NCI-H128 (cell line): ENCODE measurements around the gene TLE3.
A peak's percentile ranks its signal among the peaks of the same experiment; 100 is the strongest.

Source experiments
- DNase-seq: peaks from one replicate; lab custom pipeline; 2025; ENCODE audit not compliant: unreplicated experiment; lab: John Stamatoyannopoulos, UW

Gene TLE3

DNA sequence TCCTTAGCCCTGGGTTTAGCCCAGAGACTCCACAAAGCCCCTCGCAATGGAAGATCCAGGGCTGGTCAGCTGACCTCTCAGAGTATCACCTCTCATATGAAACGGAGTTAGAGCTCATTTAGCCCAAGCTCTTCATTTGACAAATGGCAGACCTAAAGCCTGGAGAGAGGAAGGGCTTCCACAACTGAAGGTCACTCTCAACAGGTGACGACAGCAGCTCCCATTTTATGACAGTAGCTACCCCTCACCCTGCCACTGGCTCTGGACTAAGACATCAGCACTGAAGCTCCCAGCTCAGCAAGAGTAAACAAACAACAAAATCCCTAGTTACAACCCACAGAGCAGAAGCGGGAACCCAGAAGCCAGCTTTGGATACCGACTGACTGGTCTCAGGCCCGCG, 33.7 kb downstream of the TLE3 start:
- DNase-seq: no peak

DNA sequence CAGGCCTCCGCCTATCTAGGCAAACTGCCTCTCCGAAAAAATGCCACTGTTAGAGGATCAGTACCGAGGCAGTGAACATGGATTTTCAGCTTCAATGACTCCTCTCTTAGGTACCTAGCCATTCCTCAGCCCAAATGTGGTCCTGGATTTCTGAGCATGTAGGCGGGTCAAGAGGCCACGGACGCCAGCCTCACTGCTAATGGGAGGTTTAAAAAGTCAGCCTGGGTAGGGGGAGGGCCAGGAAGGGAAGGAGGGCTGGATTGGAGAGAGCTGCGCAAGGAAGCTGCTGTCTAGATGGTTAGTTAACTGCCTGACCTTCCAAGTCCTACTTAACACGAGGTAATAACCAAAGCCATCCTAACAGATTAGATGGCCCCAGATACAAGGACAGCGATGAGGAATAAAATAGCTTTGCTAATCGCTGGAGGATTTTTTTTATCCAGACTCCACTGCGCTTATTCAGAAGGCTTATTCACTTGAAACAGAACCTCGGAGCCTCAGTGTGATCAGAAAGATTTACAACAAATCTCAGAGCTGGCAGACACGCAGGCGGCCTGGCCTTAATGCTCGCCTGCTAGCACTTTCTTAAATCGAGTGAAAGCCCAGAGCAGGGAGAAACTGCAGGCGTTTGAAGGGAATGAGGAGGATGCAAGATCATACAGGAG, 34.3 kb downstream of the TLE3 start:
- DNase-seq: no peak

DNA sequence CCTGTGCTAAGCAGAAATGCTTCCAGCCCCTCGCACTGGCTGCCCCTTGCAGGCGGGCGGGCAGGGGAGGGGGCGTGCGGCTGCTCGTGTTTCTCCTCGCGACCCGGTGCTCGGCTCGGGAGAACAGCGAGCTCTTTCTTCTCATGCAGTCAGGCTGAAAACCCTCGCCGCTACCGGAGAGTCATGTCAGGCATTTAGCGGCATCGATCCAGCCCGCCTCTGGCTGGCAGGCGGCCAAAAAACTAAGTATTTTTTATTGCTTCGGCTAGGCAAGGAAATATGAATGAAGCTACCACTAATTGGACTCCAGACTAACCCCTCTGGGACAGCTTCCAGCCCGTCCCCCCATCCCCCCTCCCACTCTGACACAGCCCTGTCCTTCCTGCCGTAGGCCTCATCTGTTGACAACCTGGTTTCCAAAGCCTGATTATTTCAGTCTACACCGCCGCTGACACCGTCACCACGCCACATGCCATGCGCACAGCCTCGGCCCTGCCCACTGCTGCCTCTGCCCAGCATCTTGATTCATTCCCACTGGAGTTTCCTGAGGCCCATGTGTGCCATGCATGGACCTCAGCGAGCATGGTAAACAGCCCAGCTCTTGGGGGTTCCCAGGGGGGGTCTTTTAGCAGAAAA, 35.3 kb downstream of the TLE3 start:
- DNase-seq: peak; percentile 89

DNA sequence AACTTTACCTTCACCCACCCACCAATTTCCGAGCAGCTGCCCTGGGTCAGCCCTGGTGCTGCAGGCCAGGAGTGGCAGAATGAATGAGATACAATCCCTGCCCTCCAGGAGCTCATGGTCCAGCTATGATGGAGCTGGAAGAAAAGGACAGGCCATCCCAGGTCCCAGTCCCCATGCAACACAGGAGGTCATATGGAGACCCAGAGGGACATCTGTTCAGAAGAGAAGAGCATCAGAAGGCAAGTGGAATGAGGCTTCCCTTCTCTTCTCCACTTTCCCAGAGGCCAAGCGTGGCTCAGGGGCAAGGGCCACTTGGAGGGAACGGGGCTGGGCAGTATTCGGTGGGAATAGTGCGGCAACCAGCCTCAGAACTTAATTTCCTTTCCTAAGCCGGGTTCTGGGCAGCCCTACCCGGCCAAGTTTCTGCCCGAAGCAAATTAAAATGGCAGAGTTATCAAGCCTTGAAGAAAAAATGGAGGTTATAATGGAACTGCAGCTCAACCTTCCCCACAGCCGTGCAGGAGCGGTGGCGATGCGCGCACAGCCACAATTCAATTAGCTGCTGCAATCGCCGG, 35.9 kb downstream of the TLE3 start:
- DNase-seq: no peak

DNA sequence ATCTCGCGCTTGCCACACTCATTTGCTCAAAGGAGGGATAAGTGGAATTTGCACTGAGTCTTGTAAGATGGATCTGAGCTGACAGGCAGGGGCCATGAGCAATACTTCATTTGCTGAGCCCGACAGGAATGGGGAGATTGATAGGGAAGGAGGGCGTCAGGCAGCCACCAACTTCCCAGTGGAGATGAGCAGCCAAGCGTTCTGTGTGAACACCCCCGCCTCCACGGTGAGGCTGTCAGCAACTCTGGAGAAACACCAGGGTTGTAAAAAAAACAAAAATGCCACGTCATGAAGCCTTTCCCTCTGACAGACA, 36.8 kb downstream of the TLE3 start:
- no peak for DNase-seq

DNA sequence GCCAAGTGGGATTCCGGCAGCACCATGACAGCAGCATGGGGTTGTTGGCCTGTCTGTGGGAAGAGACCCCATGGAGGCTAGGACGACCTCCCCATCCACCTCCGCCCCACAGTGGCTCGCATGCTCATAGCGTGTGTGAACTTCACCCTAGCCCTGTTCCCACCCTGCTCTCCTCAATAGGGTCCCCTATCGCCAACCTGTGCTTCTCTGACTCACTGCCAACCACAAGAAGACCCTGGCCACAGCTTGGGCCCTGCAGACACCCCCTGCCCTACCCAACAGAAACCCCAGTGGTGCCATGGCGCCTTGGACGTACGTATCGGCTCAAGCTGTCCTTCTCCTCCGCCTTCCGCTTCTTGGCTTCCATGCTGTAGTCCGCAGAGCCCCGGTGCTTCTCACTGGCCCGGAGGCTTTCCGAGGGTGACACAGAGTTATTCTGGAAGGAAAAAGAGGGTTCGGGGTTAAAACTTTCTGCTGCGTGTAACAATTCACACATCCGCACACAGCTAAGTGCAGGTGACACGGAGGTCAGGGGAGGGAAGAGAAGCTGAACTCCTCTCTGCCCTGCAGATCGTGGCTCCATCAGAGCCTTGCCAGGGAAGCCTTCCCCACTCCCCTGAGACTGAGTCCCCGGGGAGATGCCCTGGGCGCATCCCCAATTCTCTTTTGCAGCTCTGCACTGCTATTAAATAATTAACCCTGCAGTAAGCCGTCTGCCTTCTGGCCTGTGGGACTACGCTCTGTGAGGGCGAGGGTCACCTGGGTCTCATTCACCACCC, 37.3 kb downstream of the TLE3 start:
- no peak for DNase-seq

DNA sequence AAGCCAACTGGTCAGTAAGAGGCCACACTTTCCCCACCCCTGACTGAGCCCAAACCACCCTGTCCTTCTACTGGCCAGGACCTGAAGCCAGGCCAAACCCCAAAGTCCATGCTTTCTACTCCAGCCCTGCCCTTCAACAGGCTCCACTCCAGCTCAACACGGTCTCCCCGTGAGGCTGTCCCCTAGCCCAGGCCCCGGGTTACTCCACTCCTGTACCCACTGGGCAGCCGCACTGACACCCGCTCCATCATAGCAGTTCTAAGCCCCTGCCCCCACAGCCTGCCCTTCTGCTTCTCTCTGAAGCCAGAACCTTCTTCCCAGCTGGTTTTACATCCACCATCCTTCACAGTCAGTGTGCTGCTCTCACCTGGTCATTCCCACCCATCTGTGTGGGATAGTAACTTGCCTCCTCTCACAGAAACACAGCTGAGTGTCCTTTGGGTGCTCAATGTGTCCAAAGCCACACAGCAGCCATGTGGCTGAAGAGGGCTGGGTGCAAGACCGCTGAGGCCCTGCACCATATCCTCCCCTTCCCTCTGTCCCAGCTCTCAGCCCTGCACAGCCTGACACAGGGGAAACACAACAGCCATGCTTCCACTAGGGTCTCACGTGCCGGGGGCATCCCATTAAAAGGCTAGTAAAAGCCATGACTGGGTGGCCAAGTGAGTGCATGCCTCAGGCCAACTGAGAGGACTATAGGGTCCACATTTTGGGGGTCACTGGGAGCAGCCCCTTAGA, 38.1 kb downstream of the TLE3 start:
- no peak for DNase-seq

DNA sequence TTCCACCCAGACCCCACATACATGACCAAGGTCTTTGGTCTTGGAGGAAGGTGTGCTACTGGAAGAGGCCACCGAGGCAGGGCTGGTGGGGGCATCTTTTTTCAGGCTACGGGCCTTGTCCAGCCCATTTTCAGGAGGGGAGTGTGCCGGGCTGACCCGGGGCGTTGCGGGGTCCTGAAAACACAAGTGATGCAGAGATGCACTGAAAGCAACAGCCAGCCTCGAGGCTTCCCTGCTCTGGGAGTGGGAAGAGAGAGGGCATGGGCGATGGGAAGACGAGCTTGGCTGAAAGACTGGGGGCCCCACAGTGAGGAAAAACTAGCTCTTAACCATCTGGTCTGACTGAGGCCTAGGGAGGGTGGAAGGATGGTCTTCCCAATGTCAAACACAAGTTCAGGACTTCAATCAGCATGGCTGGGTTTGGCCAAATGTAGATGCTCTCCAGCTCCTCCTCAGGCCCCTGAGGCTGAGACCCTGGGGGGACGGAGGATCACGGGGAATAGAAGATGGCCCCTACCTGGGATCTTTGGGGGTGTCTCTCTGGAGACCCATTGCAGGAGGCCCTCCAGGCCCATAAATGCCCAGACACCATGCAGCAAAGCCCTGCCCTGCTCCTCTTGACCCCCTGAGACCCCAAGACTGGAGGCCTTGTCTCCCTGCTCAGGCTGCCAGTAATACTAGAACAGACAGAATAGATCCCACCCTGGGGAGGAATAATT, 38.9 kb downstream of the TLE3 start:
- DNase-seq: no peak

DNA sequence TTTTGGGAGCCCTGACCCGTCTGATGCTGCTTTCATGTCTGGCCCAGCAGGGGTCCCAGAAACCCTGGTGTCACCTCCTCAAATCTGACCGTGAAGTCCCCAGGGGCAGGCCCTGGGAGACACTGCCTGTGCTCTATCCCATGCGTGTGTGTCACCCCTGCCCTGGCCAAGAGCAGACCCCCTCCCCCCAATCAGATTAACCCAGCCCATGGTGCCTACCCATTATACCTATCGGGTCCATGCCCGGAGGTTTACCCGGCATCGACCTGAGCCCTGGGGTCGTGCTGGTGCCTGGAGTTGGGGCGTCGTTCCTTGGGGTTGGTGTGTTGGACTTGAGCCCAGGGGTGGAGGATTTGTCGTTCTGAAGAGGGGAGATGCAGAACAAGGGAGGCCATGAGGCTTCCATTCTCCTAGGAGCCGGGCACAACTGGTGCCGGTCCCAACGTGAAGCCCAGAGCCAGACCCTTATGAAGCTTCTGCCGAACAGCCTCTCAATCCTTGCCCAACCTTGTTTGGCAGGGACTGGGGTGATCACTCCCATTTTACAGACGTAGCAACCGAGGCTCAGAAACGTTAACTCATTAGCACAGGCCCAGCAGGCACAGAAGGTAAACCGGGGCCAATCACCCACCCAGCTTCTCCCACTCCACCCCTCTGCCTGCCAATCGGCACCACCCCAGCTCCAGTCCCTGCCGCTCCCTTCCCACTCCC, 39.6 kb downstream of the TLE3 start:
- DNase-seq: no peak

DNA sequence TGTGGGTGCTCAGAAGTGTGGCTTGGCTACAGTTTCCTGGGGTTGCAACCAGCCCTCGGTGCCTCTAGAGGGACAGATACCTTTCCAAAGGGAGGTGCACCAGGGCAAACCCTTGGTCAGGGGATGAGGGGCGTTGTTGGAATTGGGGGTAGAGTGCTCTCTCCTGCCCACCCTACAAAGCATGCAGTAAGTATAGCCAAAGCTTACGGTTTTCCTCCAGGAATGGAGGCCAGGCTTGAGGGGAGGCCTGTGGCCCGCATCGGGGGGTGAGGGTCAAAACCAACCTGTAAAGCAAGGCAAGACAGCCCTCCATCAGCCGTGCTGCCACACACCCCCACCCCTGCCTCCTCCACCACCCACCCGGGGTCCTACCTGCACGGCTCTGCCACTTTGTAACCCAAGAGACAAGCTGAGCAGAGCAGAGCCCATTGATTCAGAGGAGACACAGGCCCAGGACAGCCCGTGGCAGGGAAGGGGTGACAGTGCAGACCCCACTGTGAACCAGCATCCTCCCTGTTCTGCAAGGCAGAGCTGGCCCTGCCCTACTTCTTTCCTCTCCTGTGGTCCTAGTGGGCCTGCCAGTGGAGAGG, 41.5 kb downstream of the TLE3 start:
- no peak for DNase-seq

DNA sequence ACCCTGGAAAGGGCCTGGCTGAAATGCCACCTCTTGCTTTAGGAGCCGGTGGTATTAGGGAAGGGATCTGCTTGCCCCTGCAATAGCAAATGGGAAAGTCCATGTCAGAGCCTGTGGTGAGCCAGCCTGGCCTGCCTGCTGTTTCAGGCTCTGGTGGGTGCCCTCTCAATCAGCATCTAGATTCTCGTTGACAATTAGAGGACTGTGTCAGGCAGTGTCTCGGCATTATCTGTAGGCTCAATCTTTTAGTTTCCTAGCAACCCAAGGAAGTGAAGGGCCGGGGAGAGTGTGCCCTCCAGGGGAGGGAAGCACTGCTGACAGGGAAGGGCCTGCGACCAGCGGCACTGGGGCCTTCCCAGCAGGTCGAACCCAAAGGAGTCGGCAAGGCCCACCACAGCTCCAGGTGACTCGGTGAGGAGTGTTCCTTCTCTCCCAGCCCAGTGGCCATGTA, 42.1 kb downstream of the TLE3 start:
- DNase-seq: no peak

DNA sequence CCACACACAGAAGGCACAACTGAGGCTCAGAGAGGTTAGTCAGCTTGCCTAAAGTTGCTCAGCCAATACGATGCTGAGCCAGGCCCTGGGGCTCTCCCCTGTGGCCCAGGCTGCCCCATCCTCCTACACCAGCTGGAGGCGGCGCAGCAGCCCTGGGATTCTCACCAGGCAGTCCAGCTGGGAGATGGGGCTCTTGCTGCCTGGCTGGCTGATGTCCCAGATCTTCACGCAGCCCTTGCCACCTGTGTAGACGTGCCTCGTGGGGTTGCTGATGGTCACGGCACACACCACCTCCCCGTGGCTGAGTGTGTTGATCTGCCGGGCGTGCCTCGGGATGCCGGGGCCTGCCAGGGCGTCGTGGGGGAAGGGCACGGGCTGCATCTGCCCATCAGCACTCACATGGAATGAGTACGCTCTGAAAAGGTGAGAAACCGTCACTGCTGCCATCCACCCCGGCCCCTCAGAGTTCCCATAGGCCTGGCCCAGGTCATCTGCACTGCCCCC, 42.8 kb downstream of the TLE3 start:
- no peak for DNase-seq

DNA sequence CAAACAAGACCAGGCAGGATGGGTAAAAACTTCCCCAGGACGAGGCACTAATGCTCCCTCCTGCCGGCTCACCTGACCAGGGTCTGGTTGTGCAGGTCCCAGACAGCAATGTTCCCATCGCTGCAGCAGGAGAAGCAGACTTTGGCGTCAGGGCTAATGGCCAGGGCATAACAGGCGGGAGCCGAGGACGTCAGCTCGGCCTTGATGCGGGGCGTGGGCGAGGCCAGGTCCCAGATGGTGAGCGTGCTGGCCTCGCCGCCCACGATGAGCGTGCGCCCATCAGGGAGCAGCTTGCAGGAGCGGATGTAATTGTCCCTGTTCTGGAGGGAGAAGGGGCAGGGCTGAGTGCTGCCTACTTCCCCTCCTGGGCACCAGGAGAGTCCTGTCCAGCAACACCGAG, 43.4 kb downstream of the TLE3 start:
- DNase-seq: no peak

DNA sequence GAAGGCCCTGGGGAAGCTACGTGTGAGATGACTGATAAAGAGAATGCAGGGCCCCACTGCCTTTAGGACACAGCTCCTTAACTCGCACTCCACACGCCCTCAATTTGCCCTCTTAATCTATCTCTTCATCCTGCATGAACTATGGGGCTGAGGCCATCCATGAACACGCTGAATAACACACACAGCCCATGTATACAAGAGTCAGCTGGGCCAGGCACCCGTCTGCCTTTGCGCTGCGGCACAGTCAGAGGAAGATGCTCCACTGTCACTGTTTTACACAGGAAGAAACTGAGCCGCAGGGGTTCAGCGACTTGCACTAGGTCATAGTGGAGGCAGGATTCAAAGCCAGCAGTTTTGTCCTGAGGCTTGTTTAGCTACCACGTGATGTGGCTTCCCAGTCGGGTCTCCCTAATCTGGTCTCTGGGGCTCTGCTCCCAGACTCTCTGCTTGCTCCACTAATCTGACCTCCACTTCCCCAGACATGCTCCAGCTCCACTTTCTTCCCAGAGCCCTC, 43.9 kb downstream of the TLE3 start:
- DNase-seq: no peak

DNA sequence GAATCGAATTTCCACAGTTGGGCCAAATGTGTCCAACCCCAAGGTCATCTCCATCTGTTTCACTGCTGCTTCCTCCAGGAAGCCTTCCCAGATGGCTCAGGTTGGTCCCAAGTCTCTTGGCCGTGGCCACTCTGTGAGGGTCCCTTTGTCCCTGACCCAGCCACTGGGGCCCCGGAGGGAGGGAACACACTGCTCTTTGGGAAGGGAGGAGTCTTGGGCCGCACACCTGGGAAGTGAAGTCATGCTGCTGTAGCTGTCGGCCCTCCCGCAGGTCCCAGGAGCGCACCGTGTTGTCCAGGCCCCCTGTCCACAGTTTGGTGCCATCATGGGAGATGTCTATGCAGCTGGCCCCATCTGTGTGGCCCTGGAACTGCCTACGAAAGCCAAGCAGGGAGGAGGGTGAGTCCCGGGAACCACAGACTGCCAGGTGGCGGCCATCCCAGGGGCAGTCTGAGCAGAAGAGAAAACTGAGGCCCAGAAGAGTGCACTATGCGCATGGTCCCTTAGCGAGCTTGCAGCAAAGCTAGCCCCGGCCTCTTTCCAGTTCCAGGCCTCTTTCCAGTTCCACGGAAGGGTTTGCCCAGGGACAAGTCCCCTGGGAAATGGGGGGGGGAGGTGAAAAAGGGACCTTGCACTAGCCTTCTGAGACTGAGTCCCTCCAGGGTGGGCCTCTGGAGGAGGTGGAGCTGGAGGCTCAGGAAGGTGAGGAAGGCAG, 44.6 kb downstream of the TLE3 start:
- DNase-seq: no peak

DNA sequence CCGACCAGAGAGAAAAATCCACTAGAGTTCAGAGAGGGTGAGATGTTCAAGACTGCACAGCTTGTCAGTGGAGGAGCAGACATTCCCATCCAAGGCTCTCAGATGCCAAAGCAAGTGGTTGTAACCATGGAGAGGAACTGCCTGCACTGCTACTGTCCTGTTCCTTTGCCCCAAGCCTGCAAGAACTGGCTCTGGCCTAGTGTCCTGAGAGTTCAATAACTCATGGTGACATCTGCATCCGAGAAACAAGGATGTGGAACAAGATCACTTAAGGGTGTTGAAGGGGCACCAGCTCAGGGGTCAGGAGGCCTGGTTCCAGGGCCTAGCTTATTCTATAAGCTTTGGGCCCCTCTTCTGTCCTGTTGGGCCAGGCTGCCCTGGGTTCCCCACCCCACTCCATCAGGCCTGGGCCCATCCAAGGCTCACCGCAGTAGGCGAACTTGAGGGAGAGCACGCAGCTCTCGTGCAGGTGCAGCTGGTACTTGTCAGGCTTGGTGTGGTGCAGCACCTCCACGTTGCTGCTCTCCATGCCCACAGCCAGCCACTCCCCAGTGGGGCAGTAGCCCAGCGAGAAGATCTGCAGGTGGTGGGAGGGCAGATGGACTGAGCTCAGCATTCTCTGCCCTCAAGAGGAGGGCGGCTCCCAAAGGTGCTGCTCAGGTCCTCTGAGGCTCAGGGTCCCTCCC, 45.6 kb downstream of the TLE3 start:
- DNase-seq: no peak

DNA sequence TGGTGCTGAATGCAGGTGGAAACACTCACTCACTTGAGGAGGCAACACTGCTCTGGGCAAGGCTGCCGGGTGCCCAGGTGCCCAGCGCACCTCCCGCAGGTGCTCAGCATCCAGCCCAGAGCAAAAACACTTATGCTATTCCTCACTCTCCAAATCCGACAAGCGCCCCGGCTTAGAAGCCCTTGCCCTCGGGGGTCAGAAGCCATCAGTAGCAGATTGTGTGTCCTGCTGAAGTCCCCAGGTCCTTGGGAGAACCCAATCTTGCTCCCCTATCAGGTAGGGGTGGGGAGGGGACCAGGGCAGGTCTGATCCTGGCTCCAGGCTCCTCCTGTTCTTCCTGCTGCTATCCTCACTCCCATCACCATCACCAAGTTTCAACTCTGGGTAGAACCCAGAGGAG, 46.7 kb downstream of the TLE3 start:
- no peak for DNase-seq

DNA sequence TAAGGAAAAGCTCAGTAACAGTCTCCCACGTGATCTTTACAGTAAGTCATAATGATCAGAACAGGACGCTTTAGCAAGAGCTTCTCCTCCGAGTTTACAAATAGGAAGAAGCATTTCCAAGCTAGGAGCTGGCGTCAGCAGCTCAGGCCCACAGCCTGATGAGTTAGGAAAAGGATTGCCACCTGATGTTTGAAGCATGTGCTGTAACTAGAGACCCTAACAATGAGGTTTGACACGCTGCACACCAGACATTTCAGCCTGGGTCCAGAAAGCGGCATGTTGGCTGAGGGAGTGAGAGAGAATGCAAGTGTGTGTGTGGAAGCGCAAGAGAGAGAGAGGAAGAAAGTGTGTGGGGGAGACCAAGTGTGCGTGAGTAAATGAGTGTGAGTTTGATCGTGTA, 47.3 kb downstream of the TLE3 start:
- no peak for DNase-seq
